ENCODE results near the gene FMN1. TPM values are rescaled to one million over a fixed set of nuclear protein-coding genes. Genes with fewer than 3 reads are reported as not detected.
A peak's percentile ranks its signal among the peaks of the same experiment; 100 is the strongest.

Gene FMN1
- polyA plus RNA-seq, 1 donor from 2014 or later, result 0.40 TPM

GRCh38 chr15:33155691-33156420 lies 38.7 kb downstream of the FMN1 start:
- TF ChIP-seq MXI1 (conservative IDR thresholded peaks at IDR 0.05; ENCODE audit: poor library complexity, severe bottlenecking) (no peak), TAF1 (IDR thresholded peaks at IDR 0.05; ENCODE audit: low read depth) (no peak), RAD21 (conservative IDR thresholded peaks at IDR 0.05) (no peak), SMC3 (conservative IDR thresholded peaks at IDR 0.05; ENCODE audit: poor library complexity) (no peak), REST (IDR thresholded peaks at IDR 0.05; ENCODE audit: borderline replicate concordance) (no peak), EZH2 (IDR thresholded peaks at IDR 0.05; ENCODE audit: borderline replicate concordance, insufficient read depth, low read length, poor library complexity, severe bottlenecking) (no peak), POLR2AphosphoS5 (IDR thresholded peaks at IDR 0.05) (no peak), EP300 (conservative IDR thresholded peaks at IDR 0.05; ENCODE audit: poor library complexity, severe bottlenecking) (no peak), CTCF (IDR thresholded peaks at IDR 0.05; ENCODE audit: poor library complexity, severe bottlenecking) (no peak)
- Histone ChIP-seq H3K4me3 (ENCODE audit: low read length) (no peak overlapping the region), H3K36me3 (ENCODE audit: insufficient read depth, low read length) (no peaks in the 10 kb centered on the region)

GRCh38 chr15:33154351-33155166 lies 40.0 kb downstream of the FMN1 start:
- Histone ChIP-seq H3K79me2 (replicated peaks; ENCODE audit: insufficient read depth, low read length) (no peaks in the 10 kb centered on the region), H3K27me3 (ENCODE audit: insufficient read depth, low read depth, low read length) (no peaks in the 10 kb centered on the region), H3K4me3 (ENCODE audit: low read length) (no peak overlapping the region), H3K36me3 (ENCODE audit: insufficient read depth, low read length) (no peaks in the 10 kb centered on the region), H3F3A (ENCODE audit: insufficient read depth, low read length, poor library complexity, severe bottlenecking) (no peaks in the 10 kb centered on the region), H3K9me3 (ENCODE audit: low read length) (no peaks in the 10 kb centered on the region), H3K4me2 (ENCODE audit: low read length) (no peak overlapping the region), H2AFZ (ENCODE audit: low read depth, low read length) (no peak overlapping the region), H3K9me2 (ENCODE audit: insufficient read depth, low read length) (no peaks in the 10 kb centered on the region), H3K27ac (ENCODE audit: low read length) (peak overlapping the region; percentile 32), H3K9ac (ENCODE audit: low read length) (no peak overlapping the region), H4K20me1 (ENCODE audit: insufficient read depth) (no peaks in the 10 kb centered on the region)
- TF ChIP-seq SMC3 (conservative IDR thresholded peaks at IDR 0.05; ENCODE audit: poor library complexity) (no peak), REST (IDR thresholded peaks at IDR 0.05; ENCODE audit: borderline replicate concordance) (peak; percentile 19)

More at GRCh38 chr15:33155691-33156420, 38.7 kb downstream of the FMN1 start:
- H3K79me2 ChIP-seq (replicated peaks; ENCODE audit: insufficient read depth, low read length), result no peaks in the 10 kb centered on the region
- H3K4me2 ChIP-seq (ENCODE audit: low read length), result no peak overlapping the region
- H3K9ac ChIP-seq (ENCODE audit: low read length), result no peak overlapping the region
- H3F3A ChIP-seq (ENCODE audit: insufficient read depth, low read length, poor library complexity, severe bottlenecking), result no peaks in the 10 kb centered on the region
- no peak overlapping the region for H3K27ac ChIP-seq (ENCODE audit: low read length)
- no peaks in the 10 kb centered on the region for H3K9me3 ChIP-seq (ENCODE audit: low read length)
- H3K9me2 ChIP-seq (ENCODE audit: insufficient read depth, low read length), result no peaks in the 10 kb centered on the region
- H4K20me1 ChIP-seq (ENCODE audit: insufficient read depth), result no peaks in the 10 kb centered on the region
- no peaks in the 10 kb centered on the region for H3K27me3 ChIP-seq (ENCODE audit: insufficient read depth, low read depth, low read length)
- H2AFZ ChIP-seq (ENCODE audit: low read depth, low read length), result no peak overlapping the region
